ENCODE measurements around the gene LAMP2.
A peak's percentile ranks its signal among the peaks of the same experiment; 100 is the strongest.

LAMP2 gene

DNA sequence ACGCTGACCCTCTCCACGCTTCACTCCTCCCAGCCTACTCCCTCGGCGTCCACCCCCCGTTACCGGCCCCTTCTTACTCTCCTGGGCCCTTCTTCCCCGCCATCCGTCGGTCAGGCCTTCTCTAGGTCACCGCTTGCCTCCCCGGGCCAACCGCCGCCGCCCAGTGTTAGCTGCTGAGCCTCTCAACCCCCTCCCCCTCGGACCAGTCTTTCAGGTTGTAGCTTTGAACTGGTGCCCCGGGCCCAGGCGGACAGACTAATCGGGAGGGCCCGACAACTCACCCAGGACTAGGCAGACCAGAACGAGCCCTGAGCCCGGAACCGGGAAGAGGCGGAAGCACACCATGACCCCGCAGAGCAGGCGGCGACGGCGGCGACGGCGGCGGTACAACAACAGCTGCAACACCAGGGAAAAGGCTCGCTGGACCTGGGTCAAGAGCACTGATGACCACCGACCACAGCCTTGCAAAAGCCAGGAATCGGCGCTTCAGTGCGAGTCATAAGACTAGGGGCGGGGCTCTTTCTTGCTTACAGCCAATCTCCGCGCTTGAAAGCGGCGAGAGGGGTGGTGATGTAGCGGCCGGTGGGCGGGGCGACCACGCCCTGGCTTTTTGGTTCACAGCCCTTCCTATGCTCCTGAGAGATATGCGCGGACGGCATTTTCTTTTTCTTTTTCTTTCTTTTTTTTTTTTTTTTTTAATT lies at the start of gene LAMP2:
LAMP2 (minus strand) TSS at position 472 of the 701 bp plus-strand sequence; CDS start at position 345, 127 bp downstream.
- TF ChIP-seq, protein P1, sequence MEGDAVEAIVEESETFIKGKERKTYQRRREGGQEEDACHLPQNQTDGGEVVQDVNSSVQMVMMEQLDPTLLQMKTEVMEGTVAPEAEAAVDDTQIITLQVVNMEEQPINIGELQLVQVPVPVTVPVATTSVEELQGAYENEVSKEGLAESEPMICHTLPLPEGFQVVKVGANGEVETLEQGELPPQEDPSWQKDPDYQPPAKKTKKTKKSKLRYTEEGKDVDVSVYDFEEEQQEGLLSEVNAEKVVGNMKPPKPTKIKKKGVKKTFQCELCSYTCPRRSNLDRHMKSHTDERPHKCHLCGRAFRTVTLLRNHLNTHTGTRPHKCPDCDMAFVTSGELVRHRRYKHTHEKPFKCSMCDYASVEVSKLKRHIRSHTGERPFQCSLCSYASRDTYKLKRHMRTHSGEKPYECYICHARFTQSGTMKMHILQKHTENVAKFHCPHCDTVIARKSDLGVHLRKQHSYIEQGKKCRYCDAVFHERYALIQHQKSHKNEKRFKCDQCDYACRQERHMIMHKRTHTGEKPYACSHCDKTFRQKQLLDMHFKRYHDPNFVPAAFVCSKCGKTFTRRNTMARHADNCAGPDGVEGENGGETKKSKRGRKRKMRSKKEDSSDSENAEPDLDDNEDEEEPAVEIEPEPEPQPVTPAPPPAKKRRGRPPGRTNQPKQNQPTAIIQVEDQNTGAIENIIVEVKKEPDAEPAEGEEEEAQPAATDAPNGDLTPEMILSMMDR (IDR thresholded peaks at IDR 0.05; ENCODE audit: low read depth, low read length), result no peak
- peak; percentile 91 for DNase-seq (ENCODE audit: low read depth, low spot score)
- H3K4me3 ChIP-seq (ENCODE audit: low read depth, low read length), result peak within 1 kb of the TSS; percentile 67
- in situ Hi-C loops (cut with HindIII; ENCODE audit: low sequenced_read_pairs), result no loop called here

DNA sequence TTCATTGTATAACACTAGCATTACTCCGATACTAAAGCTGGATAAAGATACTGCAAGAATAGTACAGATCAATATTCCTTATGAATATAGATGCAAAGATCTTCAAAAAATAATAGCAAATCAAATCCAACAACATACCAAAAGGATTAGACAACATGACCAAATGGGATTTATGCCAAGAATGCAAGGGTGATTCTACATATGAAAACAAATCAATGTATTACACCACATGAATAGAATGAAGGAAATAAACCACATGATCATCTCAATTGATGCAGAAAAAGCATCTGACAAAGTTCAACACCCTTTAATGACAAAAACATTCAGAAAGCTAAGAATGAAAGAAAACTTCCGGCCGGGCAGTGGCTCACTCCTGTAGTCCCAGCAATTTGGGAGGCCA lies 48.8 kb upstream of the LAMP2 start:
- TF ChIP-seq, protein P1 (IDR thresholded peaks at IDR 0.05; ENCODE audit: low read depth, low read length), result no peak
- H3K4me3 ChIP-seq (ENCODE audit: low read depth, low read length), result no peak overlapping the region
- peak; percentile 71 for DNase-seq (ENCODE audit: low read depth, low spot score)
- in situ Hi-C loops (cut with HindIII; ENCODE audit: low sequenced_read_pairs), result no loop called here

DNA sequence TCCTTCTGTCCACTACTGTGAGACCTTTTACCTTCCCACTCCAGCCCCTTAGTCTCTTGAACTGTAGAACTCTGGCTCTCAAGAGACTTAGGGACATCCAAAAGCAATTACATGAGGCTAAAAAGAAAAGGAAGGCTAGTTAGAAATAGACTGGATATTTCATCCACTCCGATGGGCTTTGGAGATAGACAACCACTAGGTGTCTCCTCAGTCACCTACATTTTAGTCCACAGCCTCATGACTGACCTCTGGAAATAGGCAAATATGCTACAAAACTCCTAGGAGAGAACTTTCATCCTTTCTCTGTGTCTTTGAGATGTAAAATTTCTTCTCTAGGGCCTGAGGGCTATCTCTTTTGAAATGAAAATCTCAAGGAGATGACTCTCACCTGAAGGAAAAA lies 45.1 kb upstream of the LAMP2 start:
- in situ Hi-C loops (cut with HindIII; ENCODE audit: low sequenced_read_pairs), result no loop called here
- DNase-seq (ENCODE audit: low read depth, low spot score), result peak; percentile 22
- TF ChIP-seq, protein P1 (IDR thresholded peaks at IDR 0.05; ENCODE audit: low read depth, low read length), result peak; percentile 44
- no peak overlapping the region for H3K4me3 ChIP-seq (ENCODE audit: low read depth, low read length)

DNA sequence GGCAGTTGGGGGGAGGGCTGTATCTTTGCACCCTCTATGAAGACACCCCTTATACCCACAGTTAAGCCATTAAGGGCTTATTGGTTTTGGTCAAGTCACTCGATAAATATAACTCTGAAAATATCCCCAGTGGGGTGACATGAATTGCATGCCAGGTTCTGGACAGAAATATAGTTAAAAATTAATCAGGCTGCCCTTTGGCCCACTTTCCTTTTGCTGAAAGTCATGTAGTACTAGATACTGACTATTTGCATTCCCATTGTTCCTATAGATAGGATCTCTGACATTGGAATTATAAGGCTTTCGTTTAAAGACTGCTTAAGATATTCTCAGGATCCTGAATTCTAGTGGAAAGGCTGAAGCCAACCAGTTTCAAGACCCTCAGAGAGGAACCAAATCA lies 43.5 kb upstream of the LAMP2 start:
- in situ Hi-C loops (cut with HindIII; ENCODE audit: low sequenced_read_pairs), result no loop called here
- H3K4me3 ChIP-seq (ENCODE audit: low read depth, low read length), result no peak overlapping the region
- TF ChIP-seq, protein P1 (IDR thresholded peaks at IDR 0.05; ENCODE audit: low read depth, low read length), result no peak
- DNase-seq (ENCODE audit: low read depth, low spot score), result no peak

DNA sequence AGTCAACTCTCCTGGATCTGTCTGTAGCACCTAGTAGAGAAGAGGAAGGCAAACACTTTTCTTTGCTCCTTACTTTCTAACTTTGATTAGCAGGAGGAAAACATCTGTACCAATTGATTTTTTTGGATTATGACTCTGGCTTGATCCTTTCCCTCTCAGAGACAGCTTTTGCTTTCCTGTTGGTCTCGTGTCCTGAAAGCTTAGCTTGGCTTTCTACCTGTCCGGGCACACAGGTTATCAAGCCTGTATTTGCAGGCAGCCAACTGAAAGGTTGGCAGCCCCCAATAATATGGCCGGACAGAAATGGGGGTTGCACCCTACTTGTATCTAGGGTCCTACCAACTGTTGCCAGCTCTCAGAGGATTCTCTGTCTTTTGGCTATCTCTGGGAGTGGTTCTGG lies 43.1 kb upstream of the LAMP2 start:
- TF ChIP-seq, protein P1 (IDR thresholded peaks at IDR 0.05; ENCODE audit: low read depth, low read length), result no peak
- no peak for DNase-seq (ENCODE audit: low read depth, low spot score)
- in situ Hi-C loops (cut with HindIII; ENCODE audit: low sequenced_read_pairs), result no loop called here
- no peak overlapping the region for H3K4me3 ChIP-seq (ENCODE audit: low read depth, low read length)

DNA sequence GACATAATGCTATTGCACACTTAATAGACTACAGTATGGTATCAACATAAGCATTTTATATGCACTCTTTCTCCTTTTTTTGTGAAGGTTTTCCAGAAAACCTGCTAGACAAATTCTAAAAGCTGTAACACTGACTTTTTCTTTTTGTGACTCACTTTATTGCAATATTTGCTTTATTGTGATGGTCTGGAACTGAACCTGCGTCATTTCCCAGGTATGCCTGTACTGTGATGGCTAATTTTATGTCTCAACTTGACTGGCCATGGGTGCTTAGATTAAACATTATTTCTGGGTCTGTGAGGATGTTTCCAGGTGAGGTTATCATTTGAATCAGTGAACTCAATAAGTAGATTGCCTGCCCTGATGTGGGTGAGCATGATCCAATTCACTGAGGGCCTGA lies 35.5 kb upstream of the LAMP2 start:
- in situ Hi-C loops (cut with HindIII; ENCODE audit: low sequenced_read_pairs), result no loop called here
- DNase-seq (ENCODE audit: low read depth, low spot score), result no peak
- TF ChIP-seq, protein P1 (IDR thresholded peaks at IDR 0.05; ENCODE audit: low read depth, low read length), result no peak
- no peak overlapping the region for H3K4me3 ChIP-seq (ENCODE audit: low read depth, low read length)

All from astrocyte of the spinal cord (primary cell).